Measurements from ENCODE around the gene CADM1. TPM values are rescaled to one million over a fixed set of nuclear protein-coding genes. Genes with fewer than 3 reads are reported as not detected.

Gene CADM1
- total RNA-seq, 4 donors from 2014 or later = 7.4 to 61.5 (median 28.5) TPM

- intact Hi-C loops (cut with DNase I; ENCODE audit: low total_unique reads) = no loop called here
Measured at GRCh38 chr11:115255006-115255762, 249.0 kb downstream of the CADM1 start.

GRCh38 chr11:115251126-115251525 lies 253.1 kb downstream of the CADM1 start:
- H3K27me3 ChIP-seq = no peaks in the 10 kb centered on the region
- no peak overlapping the region for H3K27ac ChIP-seq
- DNase-seq = no peak
- H3K9me3 ChIP-seq = no peaks in the 10 kb centered on the region
- H3K4me1 ChIP-seq = no peaks in the 10 kb centered on the region
- TF ChIP-seq, protein P1, sequence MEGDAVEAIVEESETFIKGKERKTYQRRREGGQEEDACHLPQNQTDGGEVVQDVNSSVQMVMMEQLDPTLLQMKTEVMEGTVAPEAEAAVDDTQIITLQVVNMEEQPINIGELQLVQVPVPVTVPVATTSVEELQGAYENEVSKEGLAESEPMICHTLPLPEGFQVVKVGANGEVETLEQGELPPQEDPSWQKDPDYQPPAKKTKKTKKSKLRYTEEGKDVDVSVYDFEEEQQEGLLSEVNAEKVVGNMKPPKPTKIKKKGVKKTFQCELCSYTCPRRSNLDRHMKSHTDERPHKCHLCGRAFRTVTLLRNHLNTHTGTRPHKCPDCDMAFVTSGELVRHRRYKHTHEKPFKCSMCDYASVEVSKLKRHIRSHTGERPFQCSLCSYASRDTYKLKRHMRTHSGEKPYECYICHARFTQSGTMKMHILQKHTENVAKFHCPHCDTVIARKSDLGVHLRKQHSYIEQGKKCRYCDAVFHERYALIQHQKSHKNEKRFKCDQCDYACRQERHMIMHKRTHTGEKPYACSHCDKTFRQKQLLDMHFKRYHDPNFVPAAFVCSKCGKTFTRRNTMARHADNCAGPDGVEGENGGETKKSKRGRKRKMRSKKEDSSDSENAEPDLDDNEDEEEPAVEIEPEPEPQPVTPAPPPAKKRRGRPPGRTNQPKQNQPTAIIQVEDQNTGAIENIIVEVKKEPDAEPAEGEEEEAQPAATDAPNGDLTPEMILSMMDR (IDR thresholded peaks at IDR 0.05) = no peak
- no peak for TF ChIP-seq POLR2A (IDR thresholded peaks at IDR 0.05)
- intact Hi-C loops (cut with DNase I; ENCODE audit: low total_unique reads) = no loop called here
- H3K4me3 ChIP-seq = no peak overlapping the region
- H3K36me3 ChIP-seq = no peaks in the 10 kb centered on the region

More at GRCh38 chr11:115255006-115255762, 249.0 kb downstream of the CADM1 start:
- no peak overlapping the region for H3K27ac ChIP-seq
- no peaks in the 10 kb centered on the region for H3K9me3 ChIP-seq
- no peaks in the 10 kb centered on the region for H3K36me3 ChIP-seq
- no peak for DNase-seq
- no peaks in the 10 kb centered on the region for H3K27me3 ChIP-seq
- no peaks in the 10 kb centered on the region for H3K4me1 ChIP-seq
- TF ChIP-seq POLR2A (IDR thresholded peaks at IDR 0.05) = no peak
- TF ChIP-seq, protein P1 (IDR thresholded peaks at IDR 0.05) = no peak
- no peak overlapping the region for H3K4me3 ChIP-seq

DNA sequence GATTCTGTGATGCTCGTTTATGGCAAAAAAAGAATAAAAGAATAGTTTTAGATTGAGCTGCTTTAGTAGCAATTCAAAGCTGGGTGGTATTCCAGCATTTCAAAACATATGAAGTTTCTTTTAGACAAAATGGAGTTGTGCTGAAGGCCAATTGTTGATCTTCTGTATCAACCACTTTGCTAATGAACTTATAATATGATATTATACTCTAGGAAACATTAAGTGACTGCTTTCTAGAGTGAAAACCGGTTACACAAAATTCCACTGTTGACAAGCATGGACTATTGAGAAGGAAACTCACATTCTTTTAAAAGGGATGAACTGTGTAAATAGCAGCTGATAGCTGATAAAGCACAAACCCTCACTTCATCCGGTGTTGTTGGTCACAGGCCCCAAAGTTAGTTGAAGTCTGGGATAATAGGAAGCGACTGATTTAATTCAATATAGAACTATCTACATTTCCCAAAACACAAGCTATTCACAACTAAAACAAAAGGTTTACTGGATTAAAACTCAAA lies 255.1 kb downstream of the CADM1 start:
- TF ChIP-seq, protein P1 (IDR thresholded peaks at IDR 0.05) = no peak
- no peak for TF ChIP-seq POLR2A (IDR thresholded peaks at IDR 0.05)
- intact Hi-C loops (cut with DNase I; ENCODE audit: low total_unique reads) = no loop called here
- no peaks in the 10 kb centered on the region for H3K4me1 ChIP-seq
- no peak overlapping the region for H3K27ac ChIP-seq
- no peak for DNase-seq
- no peaks in the 10 kb centered on the region for H3K36me3 ChIP-seq
- H3K9me3 ChIP-seq = no peaks in the 10 kb centered on the region
- H3K27me3 ChIP-seq = no peaks in the 10 kb centered on the region
- H3K4me3 ChIP-seq = no peak overlapping the region

GRCh38 chr11:115247953-115248352 lies 256.3 kb downstream of the CADM1 start:
- TF ChIP-seq, protein P1 (IDR thresholded peaks at IDR 0.05) = no peak
- TF ChIP-seq POLR2A (IDR thresholded peaks at IDR 0.05) = no peak
- Histone ChIP-seq H3K27ac (no peak overlapping the region), H3K4me1 (no peaks in the 10 kb centered on the region), H3K4me3 (no peak overlapping the region), H3K27me3 (no peaks in the 10 kb centered on the region), H3K9me3 (no peaks in the 10 kb centered on the region), H3K36me3 (no peaks in the 10 kb centered on the region)
- intact Hi-C loops (cut with DNase I; ENCODE audit: low total_unique reads) = no loop called here
- no peak for DNase-seq

GRCh38 chr11:115247361-115247760 lies 256.9 kb downstream of the CADM1 start:
- H3K9me3 ChIP-seq = no peaks in the 10 kb centered on the region
- no peaks in the 10 kb centered on the region for H3K27me3 ChIP-seq
- no peak overlapping the region for H3K4me3 ChIP-seq
- H3K36me3 ChIP-seq = no peaks in the 10 kb centered on the region
- no peak overlapping the region for H3K27ac ChIP-seq
- H3K4me1 ChIP-seq = no peaks in the 10 kb centered on the region
- intact Hi-C loops (cut with DNase I; ENCODE audit: low total_unique reads) = no loop called here
- no peak for TF ChIP-seq POLR2A (IDR thresholded peaks at IDR 0.05)
- TF ChIP-seq, protein P1 (IDR thresholded peaks at IDR 0.05) = no peak
- no peak for DNase-seq
